Tibial nerve (tissue), 4 donors: ENCODE results near the gene GOLGA6L10.
"Not testable (repeated sequence)": the region's sequence is repeated elsewhere in the genome, so short reads cannot be mapped to it uniquely, and the experiment has no call there.

Experiments
- CTCF ChIP-seq, 5 experiments: fragments of 200-600 bp in 3 of 5; fragments of 450-650 bp in 2 of 5; sonication (generic) in 3 of 5; IDR thresholded peaks; one replicate each; pipeline ENCODE4 v1.5.1; 2016 to 2019; ENCODE audit warnings: antibody characterized with exemption in 5 of 5, mild to moderate bottlenecking in 3 of 5, moderate library complexity in 2 of 5
- EP300 ChIP-seq, 2 donors: sonication (generic); formaldehyde crosslinking; IDR thresholded peaks; one replicate each; pipeline ENCODE4 v1.6.1; 2017; ENCODE audit warnings: antibody characterized with exemption in 2 of 2, mild to moderate bottlenecking in 1 of 2

GRCh38 chr15:82326896-82327295, 22.4 kb downstream of the GOLGA6L10 start:
- TF ChIP-seq EP300, CTCF (IDR thresholded peaks at IDR 0.05): not testable (repeated sequence)
